Loucy (cell line): ENCODE measurements around the gene MMUT.
"Not testable (repeated sequence)": the region's sequence is repeated elsewhere in the genome, so short reads cannot be mapped to it uniquely, and the experiment has no call there.

Experiments
- CTCF ChIP-seq: fragments of 200-600 bp; sonication (generic); conservative IDR thresholded peaks from 2 replicates; pipeline ENCODE4 v1.5.1; 2014; ENCODE audit warnings: mild to moderate bottlenecking, antibody characterized with exemption, low read length
- EZH2phosphoT487 ChIP-seq: fragments of 200-600 bp; IDR thresholded peaks from 2 replicates; pipeline ENCODE4 v1.6.1; 2018; ENCODE audit warnings: antibody characterized with exemption, mild to moderate bottlenecking, moderate library complexity, borderline replicate concordance

DNA sequence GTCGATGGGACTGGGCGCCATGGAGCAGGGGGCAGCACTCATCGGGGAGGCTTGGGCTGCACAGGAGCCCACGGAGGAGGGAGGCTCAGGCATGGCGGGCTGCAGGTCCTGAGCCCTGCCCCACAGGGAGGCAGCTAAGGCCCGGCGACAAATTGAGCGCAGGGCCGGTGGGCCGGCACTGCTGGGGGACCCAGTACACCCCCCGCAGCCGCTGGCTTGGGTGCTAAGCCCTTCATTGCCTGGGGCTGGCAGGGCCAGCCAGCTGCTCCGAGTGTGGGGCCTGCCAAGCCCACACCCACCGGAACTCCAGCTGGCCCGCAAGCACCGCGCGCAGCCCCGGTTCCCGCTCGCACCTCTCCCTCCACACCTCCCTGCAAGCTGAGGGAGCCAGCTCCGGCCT, 18.8 kb upstream of the MMUT start:
- TF ChIP-seq CTCF, EZH2phosphoT487: not testable (repeated sequence)
